Nephron progenitor cell (in vitro differentiated cells): ENCODE results near the gene NFATC4.
A peak's percentile ranks its signal among the peaks of the same experiment; 100 is the strongest.

Experiments
- DNase-seq: peaks from one replicate; pipeline ENCODE4 v3.0.0; 2021
- H3K27ac Mint-ChIP-seq: 2 replicates; pipeline ENCODE4 v1.8.0; 2021; ENCODE audit warnings: mild to moderate bottlenecking, moderate library complexity, mixed read lengths
- H3K27me3 Mint-ChIP-seq: 2 replicates; pipeline ENCODE4 v1.8.0; 2021; ENCODE audit warnings: mild to moderate bottlenecking, low read depth, mixed read lengths; ENCODE audit not compliant: poor library complexity
- H3K36me3 Mint-ChIP-seq: 2 replicates; pipeline ENCODE4 v1.8.0; 2021; ENCODE audit warnings: low read depth, mixed read lengths
- H3K4me1 Mint-ChIP-seq: 2 replicates; pipeline ENCODE4 v1.8.0; 2021; ENCODE audit warnings: mixed read lengths
- H3K4me3 Mint-ChIP-seq: 2 replicates; pipeline ENCODE4 v1.8.0; 2021; ENCODE audit warnings: mild to moderate bottlenecking, moderate library complexity, mixed read lengths
- H3K9me3 Mint-ChIP-seq: 2 replicates; pipeline ENCODE4 v1.8.0; 2021; ENCODE audit warnings: mild to moderate bottlenecking, moderate library complexity, mixed read lengths
- TF ChIP-seq, protein P1 (sequence below): fragments of 200-600 bp; sonication (generic); IDR thresholded peaks from 2 replicates; pipeline ENCODE4 v1.5.0; 2021; ENCODE audit warnings: antibody characterized with exemption

The NFATC4 gene

DNA sequence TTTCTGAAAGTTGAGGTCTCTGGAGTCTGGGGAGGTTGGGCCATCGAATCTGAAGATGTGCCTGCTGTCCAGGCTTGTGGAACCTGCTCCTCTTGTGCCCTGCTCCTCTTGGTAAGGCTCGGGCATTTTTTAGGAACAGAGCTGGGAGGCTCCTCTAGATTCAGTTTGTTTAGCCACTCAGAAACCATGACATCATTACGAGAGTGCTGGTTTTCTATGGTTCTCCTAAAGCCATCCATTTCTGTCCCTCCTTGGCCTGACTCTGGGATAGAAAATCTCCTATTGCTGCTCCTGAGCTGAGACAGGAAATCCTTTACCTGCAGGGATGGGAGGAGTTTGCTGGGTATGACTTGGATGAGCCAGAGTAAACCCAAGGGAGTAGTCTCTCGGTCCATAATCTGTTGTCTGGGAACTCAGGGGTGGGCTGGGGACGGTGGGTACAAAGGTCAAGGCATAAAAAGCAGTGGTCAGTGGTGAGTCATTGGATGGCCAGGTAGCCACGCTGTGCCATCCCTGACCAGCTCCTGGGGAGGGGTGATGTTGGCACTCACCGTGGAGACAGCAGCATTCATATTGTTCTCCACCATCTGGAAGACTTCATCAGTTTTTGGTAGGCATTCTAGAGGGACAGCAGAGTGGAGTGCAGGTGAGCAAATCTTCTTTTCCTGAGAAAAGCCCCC, 30.7 kb upstream of the NFATC4 start:
- peaks cover 100% of the 10 kb centered on the region for H3K27me3 Mint-ChIP-seq
- H3K4me1 Mint-ChIP-seq = peaks cover 61% of the 10 kb centered on the region
- no peak overlapping the region for H3K27ac Mint-ChIP-seq

DNA sequence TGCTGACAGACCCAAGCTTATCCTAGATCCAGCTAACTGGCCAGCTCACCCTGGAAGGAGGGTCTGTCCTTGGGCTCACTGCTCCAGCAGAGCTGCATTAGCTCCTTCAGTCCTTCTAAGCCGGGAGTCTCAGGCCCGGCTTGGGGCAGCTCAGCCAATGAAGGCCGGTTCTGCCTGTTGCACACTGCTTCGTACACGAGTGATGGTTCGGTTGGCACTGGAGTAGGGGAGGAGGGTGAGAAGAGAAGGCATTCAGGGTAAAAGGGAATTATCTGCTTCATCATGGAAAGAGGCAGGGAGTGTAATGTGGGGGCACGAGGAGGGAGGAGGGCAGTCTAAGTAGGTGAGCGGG, 30.2 kb upstream of the NFATC4 start:
- H3K4me3 Mint-ChIP-seq = no peak overlapping the region

More for the DNA sequence above, 30.7 kb upstream of the NFATC4 start:
- TF ChIP-seq, protein P1, sequence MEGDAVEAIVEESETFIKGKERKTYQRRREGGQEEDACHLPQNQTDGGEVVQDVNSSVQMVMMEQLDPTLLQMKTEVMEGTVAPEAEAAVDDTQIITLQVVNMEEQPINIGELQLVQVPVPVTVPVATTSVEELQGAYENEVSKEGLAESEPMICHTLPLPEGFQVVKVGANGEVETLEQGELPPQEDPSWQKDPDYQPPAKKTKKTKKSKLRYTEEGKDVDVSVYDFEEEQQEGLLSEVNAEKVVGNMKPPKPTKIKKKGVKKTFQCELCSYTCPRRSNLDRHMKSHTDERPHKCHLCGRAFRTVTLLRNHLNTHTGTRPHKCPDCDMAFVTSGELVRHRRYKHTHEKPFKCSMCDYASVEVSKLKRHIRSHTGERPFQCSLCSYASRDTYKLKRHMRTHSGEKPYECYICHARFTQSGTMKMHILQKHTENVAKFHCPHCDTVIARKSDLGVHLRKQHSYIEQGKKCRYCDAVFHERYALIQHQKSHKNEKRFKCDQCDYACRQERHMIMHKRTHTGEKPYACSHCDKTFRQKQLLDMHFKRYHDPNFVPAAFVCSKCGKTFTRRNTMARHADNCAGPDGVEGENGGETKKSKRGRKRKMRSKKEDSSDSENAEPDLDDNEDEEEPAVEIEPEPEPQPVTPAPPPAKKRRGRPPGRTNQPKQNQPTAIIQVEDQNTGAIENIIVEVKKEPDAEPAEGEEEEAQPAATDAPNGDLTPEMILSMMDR = no peak
- H3K36me3 Mint-ChIP-seq = no peaks in the 10 kb centered on the region
- no peak for DNase-seq
- peak overlapping the region; percentile 55 for H3K4me3 Mint-ChIP-seq
- H3K9me3 Mint-ChIP-seq = no peaks in the 10 kb centered on the region

DNA sequence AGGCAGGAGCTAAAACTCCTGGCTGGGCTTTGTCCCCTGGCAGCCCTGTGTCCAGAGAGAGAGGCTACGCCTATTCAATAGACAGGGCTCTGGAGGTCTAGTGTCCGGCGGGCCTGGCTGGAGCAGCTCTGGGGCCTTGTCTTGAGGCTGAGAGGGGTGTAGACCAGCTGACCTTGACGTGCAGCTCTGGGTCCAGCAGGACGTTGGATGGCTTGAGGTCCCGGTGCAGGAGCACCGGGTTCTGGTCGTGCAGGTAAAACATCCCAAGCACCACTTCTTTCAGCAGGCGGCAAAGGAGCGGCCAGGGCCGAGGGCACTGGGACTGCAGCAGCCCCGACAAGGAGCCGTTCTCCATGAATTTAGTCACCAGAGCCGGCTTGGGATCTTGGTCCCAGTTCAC, 29.1 kb upstream of the NFATC4 start:
- DNase-seq = no peak
- H3K27ac Mint-ChIP-seq = no peak overlapping the region
- H3K4me3 Mint-ChIP-seq = peak overlapping the region; percentile 70
- H3K27me3 Mint-ChIP-seq = peaks cover 99% of the 10 kb centered on the region
- no peaks in the 10 kb centered on the region for H3K9me3 Mint-ChIP-seq
- no peaks in the 10 kb centered on the region for H3K36me3 Mint-ChIP-seq
- H3K4me1 Mint-ChIP-seq = peaks cover 53% of the 10 kb centered on the region
- TF ChIP-seq, protein P1 = no peak

More for the DNA sequence above, 30.2 kb upstream of the NFATC4 start:
- peaks cover 56% of the 10 kb centered on the region for H3K4me1 Mint-ChIP-seq
- H3K27ac Mint-ChIP-seq = no peak overlapping the region
- TF ChIP-seq, protein P1 = no peak
- H3K9me3 Mint-ChIP-seq = no peaks in the 10 kb centered on the region
- peaks cover 100% of the 10 kb centered on the region for H3K27me3 Mint-ChIP-seq
- DNase-seq = no peak
- H3K36me3 Mint-ChIP-seq = no peaks in the 10 kb centered on the region

DNA sequence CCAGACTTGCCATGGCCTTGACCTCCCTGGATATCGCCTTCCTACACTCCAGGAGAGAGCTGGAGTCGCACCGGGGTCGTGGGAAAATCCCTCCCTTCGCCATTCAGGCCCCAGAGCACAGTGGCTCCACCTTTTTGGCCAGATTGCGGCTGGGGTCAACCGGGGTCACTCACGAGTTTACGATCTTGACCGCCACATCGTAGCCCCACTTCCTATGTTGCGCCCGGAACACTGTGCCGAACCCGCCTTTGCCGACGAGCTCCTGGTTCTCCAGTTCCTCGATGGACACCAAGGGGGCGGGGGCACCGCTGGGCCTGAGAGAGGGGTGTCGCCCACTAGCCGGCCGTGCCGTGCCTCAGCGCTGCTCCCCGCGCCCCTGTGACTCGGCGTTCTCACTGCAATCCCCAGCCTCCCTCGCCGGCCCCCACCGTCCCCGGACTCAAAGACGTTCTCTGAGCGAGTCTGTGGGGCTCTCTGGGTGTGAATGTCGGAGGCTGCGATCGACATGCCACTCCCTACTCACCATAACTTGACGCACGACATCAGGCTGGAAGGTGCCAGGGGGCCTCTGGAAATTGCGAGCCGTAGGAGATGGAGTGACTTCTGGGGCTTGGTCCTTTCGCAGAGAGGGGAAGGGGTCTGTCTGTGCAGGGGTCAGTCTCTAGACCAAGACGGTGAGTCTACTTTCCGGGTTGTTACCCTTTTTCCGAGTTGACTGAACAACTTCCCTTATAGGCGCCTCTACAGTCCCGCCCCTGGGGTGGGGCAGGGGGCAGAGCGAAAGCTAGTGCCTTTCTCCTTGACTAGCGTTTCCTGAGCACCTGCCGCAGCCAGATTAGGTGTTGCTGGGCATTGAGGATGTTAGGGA, 28.5 kb upstream of the NFATC4 start, which contains the start of gene RIPK3:
RIPK3 (minus strand) TSS at position 708 of the 868 bp plus-strand sequence; CDS start at position 543, 165 bp downstream.
- H3K27ac Mint-ChIP-seq = no peak within 1 kb of the TSS
- no peaks in the 10 kb centered on the region for H3K9me3 Mint-ChIP-seq
- peak; percentile 66 for DNase-seq
- TF ChIP-seq, protein P1 = no peak
- H3K36me3 Mint-ChIP-seq = no peaks in the 10 kb centered on the region
- H3K27me3 Mint-ChIP-seq = peaks cover 99% of the 10 kb centered on the region
- H3K4me3 Mint-ChIP-seq = peak within 1 kb of the TSS; percentile 70
- peaks cover 53% of the 10 kb centered on the region for H3K4me1 Mint-ChIP-seq

DNA sequence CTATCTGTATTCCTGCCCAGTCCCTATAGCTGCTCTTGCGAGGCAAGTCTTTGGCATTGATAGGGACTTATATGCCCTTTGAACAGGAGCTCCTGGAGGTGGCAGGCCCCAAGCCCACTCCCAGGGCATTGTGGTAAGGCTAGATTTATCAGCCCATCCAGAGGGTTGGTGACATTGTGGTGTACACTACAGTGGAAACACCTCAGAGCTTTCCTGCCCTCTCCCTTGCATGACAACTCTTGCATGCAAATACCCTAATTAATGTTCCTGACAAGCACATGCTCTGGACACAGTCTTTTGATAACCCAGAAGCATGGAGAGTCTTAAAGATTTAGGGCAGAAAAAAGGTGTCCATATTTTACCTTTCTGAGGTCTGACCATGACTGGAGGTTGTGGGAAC, 27.4 kb upstream of the NFATC4 start:
- Mint-ChIP-seq H3K27ac (no peak overlapping the region), H3K4me1 (peaks cover 45% of the 10 kb centered on the region), H3K9me3 (no peaks in the 10 kb centered on the region), H3K4me3 (no peak overlapping the region), H3K27me3 (peaks cover 99% of the 10 kb centered on the region), H3K36me3 (no peaks in the 10 kb centered on the region)
- TF ChIP-seq, protein P1 = no peak
- no peak for DNase-seq
